ENCODE data around the gene VCL. TPM values are rescaled to one million over a fixed set of nuclear protein-coding genes. Genes with fewer than 3 reads are reported as not detected.

VCL gene
- total RNA-seq, 1 donor from 2014 or later, result 42.1 TPM

DNA sequence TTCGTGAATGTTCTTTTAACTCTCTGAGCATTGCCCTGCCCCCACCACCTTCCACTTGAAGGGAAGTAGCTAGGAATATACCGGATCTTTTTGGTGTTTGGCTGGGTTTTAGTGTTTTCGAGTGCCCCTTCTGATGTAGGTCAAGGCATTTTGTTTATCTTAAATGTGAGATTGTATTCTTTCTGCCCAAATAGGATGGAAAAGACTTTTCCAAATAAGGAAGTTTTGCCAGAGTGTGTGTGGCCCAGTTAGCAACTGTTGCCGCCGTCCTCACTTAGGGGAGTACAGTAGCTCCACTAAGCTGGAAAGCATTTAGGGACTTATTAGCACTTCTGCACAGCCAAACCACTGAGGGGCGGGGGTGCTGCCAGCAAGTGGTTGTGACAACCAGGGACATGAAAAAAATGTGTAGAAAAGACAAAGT is 29.8 kb upstream of the VCL start:
- H3K9me3 Mint-ChIP-seq (ENCODE audit: unreplicated experiment), result peaks cover 2% of the 10 kb centered on the region
- TF ChIP-seq, protein P1, sequence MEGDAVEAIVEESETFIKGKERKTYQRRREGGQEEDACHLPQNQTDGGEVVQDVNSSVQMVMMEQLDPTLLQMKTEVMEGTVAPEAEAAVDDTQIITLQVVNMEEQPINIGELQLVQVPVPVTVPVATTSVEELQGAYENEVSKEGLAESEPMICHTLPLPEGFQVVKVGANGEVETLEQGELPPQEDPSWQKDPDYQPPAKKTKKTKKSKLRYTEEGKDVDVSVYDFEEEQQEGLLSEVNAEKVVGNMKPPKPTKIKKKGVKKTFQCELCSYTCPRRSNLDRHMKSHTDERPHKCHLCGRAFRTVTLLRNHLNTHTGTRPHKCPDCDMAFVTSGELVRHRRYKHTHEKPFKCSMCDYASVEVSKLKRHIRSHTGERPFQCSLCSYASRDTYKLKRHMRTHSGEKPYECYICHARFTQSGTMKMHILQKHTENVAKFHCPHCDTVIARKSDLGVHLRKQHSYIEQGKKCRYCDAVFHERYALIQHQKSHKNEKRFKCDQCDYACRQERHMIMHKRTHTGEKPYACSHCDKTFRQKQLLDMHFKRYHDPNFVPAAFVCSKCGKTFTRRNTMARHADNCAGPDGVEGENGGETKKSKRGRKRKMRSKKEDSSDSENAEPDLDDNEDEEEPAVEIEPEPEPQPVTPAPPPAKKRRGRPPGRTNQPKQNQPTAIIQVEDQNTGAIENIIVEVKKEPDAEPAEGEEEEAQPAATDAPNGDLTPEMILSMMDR (IDR thresholded peaks at IDR 0.05; ENCODE audit: partially characterized antibody, unreplicated experiment), result no peak
- peaks cover 2% of the 10 kb centered on the region for H3K27me3 Mint-ChIP-seq (ENCODE audit: unreplicated experiment)
- DNase-seq, result no peak
- no peak overlapping the region for H3K27ac Mint-ChIP-seq (ENCODE audit: unreplicated experiment)
- H3K4me1 Mint-ChIP-seq (ENCODE audit: low read depth, unreplicated experiment), result peaks cover 13% of the 10 kb centered on the region
- no peaks in the 10 kb centered on the region for H3K36me3 Mint-ChIP-seq (ENCODE audit: unreplicated experiment)
- no peak overlapping the region for H3K4me3 Mint-ChIP-seq (ENCODE audit: unreplicated experiment)

DNA sequence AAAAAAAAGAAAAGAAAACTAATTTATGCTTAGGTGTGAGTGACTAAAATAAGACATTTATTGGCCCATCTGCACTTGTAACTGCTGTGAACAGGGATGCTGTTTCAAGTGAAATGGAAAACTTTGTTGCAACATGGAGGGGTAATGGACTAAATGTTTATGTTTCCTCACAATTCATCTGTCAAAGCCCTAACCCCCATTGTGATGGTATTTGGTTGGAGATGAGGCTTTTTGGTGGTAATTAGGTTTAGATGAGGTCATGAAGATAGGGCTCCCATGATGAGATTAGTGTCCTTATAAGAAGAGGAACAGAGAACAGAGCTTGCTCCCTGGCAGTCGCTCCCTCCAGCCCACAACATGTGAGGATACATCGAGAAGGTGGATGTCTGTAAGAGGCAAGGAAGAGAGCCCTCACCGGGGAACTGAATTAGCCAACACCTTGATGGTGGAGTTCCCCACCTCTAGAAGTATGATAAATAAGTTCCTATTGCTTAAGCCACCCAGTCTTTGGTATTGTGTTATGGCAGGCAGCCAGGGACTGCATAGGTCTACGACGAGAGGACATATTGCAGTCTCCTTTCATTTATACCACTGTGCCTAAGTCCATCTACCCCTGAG is 28.6 kb upstream of the VCL start:
- H3K4me1 Mint-ChIP-seq (ENCODE audit: low read depth, unreplicated experiment), result peaks cover 13% of the 10 kb centered on the region
- no peak overlapping the region for H3K27ac Mint-ChIP-seq (ENCODE audit: unreplicated experiment)
- peaks cover 2% of the 10 kb centered on the region for H3K27me3 Mint-ChIP-seq (ENCODE audit: unreplicated experiment)
- H3K4me3 Mint-ChIP-seq (ENCODE audit: unreplicated experiment), result no peak overlapping the region
- H3K36me3 Mint-ChIP-seq (ENCODE audit: unreplicated experiment), result no peaks in the 10 kb centered on the region
- TF ChIP-seq, protein P1 (IDR thresholded peaks at IDR 0.05; ENCODE audit: partially characterized antibody, unreplicated experiment), result no peak
- DNase-seq, result no peak
- H3K9me3 Mint-ChIP-seq (ENCODE audit: unreplicated experiment), result peaks cover 2% of the 10 kb centered on the region

DNA sequence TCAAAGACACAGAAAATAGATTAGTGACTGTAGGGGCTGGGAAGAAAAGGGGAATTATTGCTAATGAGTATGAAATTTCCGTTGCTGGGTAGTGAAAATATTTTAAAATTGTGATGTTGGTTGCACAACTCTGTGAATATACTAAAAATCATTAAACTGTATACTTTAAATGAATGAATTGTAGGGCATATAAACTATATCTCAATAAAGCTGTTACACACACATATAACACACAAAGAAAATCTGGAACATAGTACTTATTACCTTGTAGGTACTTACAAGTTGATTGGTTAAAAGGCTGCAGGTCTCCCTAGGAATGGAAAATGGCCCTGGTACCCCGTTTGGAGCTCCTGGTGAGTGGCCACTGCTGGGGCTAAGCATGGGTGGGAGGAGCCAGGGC is 27.1 kb upstream of the VCL start:
- Mint-ChIP-seq H3K27me3 (ENCODE audit: unreplicated experiment) (peaks cover 2% of the 10 kb centered on the region), H3K36me3 (ENCODE audit: unreplicated experiment) (no peaks in the 10 kb centered on the region), H3K27ac (ENCODE audit: unreplicated experiment) (no peak overlapping the region), H3K4me1 (ENCODE audit: low read depth, unreplicated experiment) (peaks cover 12% of the 10 kb centered on the region), H3K9me3 (ENCODE audit: unreplicated experiment) (peaks cover 2% of the 10 kb centered on the region), H3K4me3 (ENCODE audit: unreplicated experiment) (no peak overlapping the region)
- DNase-seq, result no peak
- TF ChIP-seq, protein P1 (IDR thresholded peaks at IDR 0.05; ENCODE audit: partially characterized antibody, unreplicated experiment), result no peak

DNA sequence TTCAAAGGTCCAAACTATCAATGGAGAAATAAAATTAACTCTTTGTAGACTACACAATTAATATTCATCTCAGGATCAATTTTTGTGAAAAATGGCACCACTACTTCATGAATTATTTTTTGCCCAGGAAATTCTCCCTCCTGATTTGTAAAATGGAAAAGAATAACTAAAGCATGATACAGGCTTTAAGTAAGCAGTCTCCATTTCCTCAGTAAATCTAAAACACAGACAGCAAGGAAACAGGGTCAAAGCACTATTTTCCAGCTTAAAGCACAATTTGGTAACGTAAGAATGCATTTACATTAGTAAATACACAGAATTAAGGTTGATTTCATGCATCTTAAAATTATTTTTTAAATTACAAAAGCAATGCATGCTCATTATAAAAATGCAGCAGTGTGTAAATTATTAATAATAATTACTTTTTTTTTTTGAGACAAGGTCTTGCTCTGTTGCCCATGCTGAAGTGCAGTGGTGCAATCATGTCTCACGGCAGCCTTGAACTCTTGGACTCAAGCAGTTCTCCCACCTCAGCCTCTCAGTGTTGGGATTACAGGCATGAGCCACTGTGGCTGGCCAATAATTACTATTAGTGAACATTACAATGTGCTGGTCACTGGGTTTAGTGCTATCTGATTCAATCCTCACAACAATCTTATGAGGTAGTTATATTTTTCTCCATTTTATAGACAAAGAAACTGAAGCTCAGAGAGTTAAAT is 26.1 kb upstream of the VCL start:
- Mint-ChIP-seq H3K4me3 (ENCODE audit: unreplicated experiment) (no peak overlapping the region), H3K36me3 (ENCODE audit: unreplicated experiment) (no peaks in the 10 kb centered on the region), H3K9me3 (ENCODE audit: unreplicated experiment) (no peaks in the 10 kb centered on the region), H3K4me1 (ENCODE audit: low read depth, unreplicated experiment) (peaks cover 3% of the 10 kb centered on the region), H3K27me3 (ENCODE audit: unreplicated experiment) (no peaks in the 10 kb centered on the region), H3K27ac (ENCODE audit: unreplicated experiment) (no peak overlapping the region)
- TF ChIP-seq, protein P1 (IDR thresholded peaks at IDR 0.05; ENCODE audit: partially characterized antibody, unreplicated experiment), result no peak
- no peak for DNase-seq

DNA sequence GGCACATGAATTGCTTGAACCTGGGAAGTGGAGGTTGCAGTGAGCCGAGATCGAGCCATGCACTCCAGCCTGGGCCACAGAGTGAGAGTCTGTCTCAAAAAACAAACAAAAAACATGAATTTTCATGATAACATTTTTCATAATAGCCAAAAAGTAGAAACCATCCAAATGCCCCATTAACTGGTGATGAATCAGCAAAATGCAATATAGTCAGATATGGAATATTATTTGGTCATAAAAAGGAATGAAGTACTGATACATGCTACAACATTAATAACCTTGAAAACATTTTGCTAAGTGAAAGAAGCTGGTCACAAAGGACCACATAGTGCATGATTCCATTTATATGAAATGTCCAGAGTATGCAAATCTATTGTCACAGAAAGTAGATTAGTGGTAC is 24.5 kb upstream of the VCL start:
- H3K27me3 Mint-ChIP-seq (ENCODE audit: unreplicated experiment), result no peaks in the 10 kb centered on the region
- no peak overlapping the region for H3K27ac Mint-ChIP-seq (ENCODE audit: unreplicated experiment)
- no peak for DNase-seq
- TF ChIP-seq, protein P1 (IDR thresholded peaks at IDR 0.05; ENCODE audit: partially characterized antibody, unreplicated experiment), result no peak
- no peaks in the 10 kb centered on the region for H3K36me3 Mint-ChIP-seq (ENCODE audit: unreplicated experiment)
- H3K9me3 Mint-ChIP-seq (ENCODE audit: unreplicated experiment), result no peaks in the 10 kb centered on the region
- H3K4me3 Mint-ChIP-seq (ENCODE audit: unreplicated experiment), result no peak overlapping the region
- H3K4me1 Mint-ChIP-seq (ENCODE audit: low read depth, unreplicated experiment), result no peaks in the 10 kb centered on the region

Data from glutamatergic neuron (in vitro differentiated cells).